Body of pancreas (tissue), 4 donors: ENCODE results near the gene WHRN. TPM values are rescaled to one million over a fixed set of nuclear protein-coding genes. Genes with fewer than 3 reads are reported as not detected.

Experiments
- ATAC-seq: fragments of 150-250 bp; one replicate; pipeline ENCODE4 v1.9.1; 2016
- DNase-seq, 4 donors: peaks; one replicate each; pipeline ENCODE4 v3.0.0-alpha.2; 2019
- H3K27ac ChIP-seq, 4 donors: fragments of 200-600 bp; sonication (generic); 1 replicate in 3 of 4; 2 replicates in 1 of 4; pipeline versions ENCODE4 v1.5.1 to v1.6.1; 2016 to 2019; ENCODE audit warnings: mild to moderate bottlenecking in 1 of 4, mixed read lengths in 1 of 4, moderate library complexity in 1 of 4
- H3K27me3 ChIP-seq, 2 donors: fragments of 200-600 bp; sonication (generic); one replicate each; pipeline ENCODE4 v1.6.0; 2016; ENCODE audit warnings: mild to moderate bottlenecking in 1 of 2
- H3K36me3 ChIP-seq, 2 donors: fragments of 200-600 bp; sonication (generic); replicated peaks in 1 of 2; 2 replicates each; pipeline ENCODE4 v1.5.1; 2016; ENCODE audit warnings: low read depth in 2 of 2; ENCODE audit not compliant: insufficient read depth in 1 of 2
- H3K4me1 ChIP-seq: fragments of 200-600 bp; sonication (generic); one replicate; pipeline ENCODE4 v1.6.0; 2016
- H3K4me3 ChIP-seq, 2 donors: fragments of 200-600 bp; sonication (generic); 1 replicate in 1 of 2; 2 replicates in 1 of 2; pipeline ENCODE4 v1.5.1; 2016 to 2019
- H3K9me3 ChIP-seq, 3 donors: fragments of 200-600 bp; sonication (generic); 1 replicate in 2 of 3; 2 replicates in 1 of 3; pipeline ENCODE4 v1.5.1; 2016
- CTCF ChIP-seq, 7 experiments: fragments of 450-650 bp in 4 of 7; fragments of 200-600 bp in 3 of 7; sonication (generic) in 3 of 7; IDR thresholded peaks; one replicate each; pipeline ENCODE4 v1.5.1; 2016 to 2019; ENCODE audit warnings: antibody characterized with exemption in 7 of 7
- POLR2A ChIP-seq, 3 donors: fragments of 450-650 bp; IDR thresholded peaks; one replicate each; pipeline ENCODE4 v1.6.1; 2016; ENCODE audit warnings: antibody characterized with exemption in 3 of 3, mild to moderate bottlenecking in 2 of 3
- WGBS, 2 donors: methylation state at CpG; one replicate each; pipeline ENCODE4 v1.1.5; 2017; 5-methylcytosine and 5-hydroxymethylcytosine counted together
- intact Hi-C: fragments of 100-400 bp; cut with DNase I; formaldehyde crosslinking; loops from one replicate; pipeline ENCODE4 v1.15.1; 2023
- total RNA-seq, 2 donors: library from RNA; depleted of rRNA; stranded (reverse); fragments of >200 nt; gene quantifications; one replicate each; pipeline ENCODE4 v1.1.0, GENCODE V29; 2016

The WHRN gene
- total RNA-seq, 2 donors from 2014 or later: 13.5 to 15.6 TPM

GRCh38 chr9:114465417-114465816 is 39.9 kb downstream of the WHRN start:
- TF ChIP-seq POLR2A (IDR thresholded peaks at IDR 0.05) (no peak), CTCF (IDR thresholded peaks at IDR 0.05) (no peak)
- Histone ChIP-seq H3K4me3 (no peak overlapping the region), H3K27me3 (no peaks in the 10 kb centered on the region), H3K9me3 (no peaks in the 10 kb centered on the region), H3K27ac (peak overlapping the region in 2 of 4 donors; percentile 10 to 54), H3K4me1 (peaks cover 21% of the 10 kb centered on the region), H3K36me3 (no peaks in the 10 kb centered on the region)
- WGBS, 2 donors: 80 to 88% methylated on average over 1 to 4 of the region's 4 CpGs
- DNase-seq: no peak
- ATAC-seq: no peak
- intact Hi-C loops: no loop called here

GRCh38 chr9:114464281-114465051 is 40.8 kb downstream of the WHRN start:
- ATAC-seq (no peak), DNase-seq (no peak)
- intact Hi-C loops: no loop called here
- Histone ChIP-seq H3K36me3 (no peaks in the 10 kb centered on the region), H3K4me1 (peaks cover 22% of the 10 kb centered on the region), H3K27ac (no peak overlapping the region), H3K4me3 (no peak overlapping the region), H3K27me3 (no peaks in the 10 kb centered on the region), H3K9me3 (no peaks in the 10 kb centered on the region)
- no peak for TF ChIP-seq POLR2A (IDR thresholded peaks at IDR 0.05)
- no peak for TF ChIP-seq CTCF (IDR thresholded peaks at IDR 0.05)
- WGBS, 2 donors: 91% methylated on average over 5 of the region's 5 CpGs

GRCh38 chr9:114462791-114463190 is 42.5 kb downstream of the WHRN start:
- Histone ChIP-seq H3K4me1 (peaks cover 22% of the 10 kb centered on the region), H3K27me3 (no peaks in the 10 kb centered on the region), H3K27ac (no peak overlapping the region), H3K9me3 (no peaks in the 10 kb centered on the region), H3K4me3 (no peak overlapping the region), H3K36me3 (no peaks in the 10 kb centered on the region)
- TF ChIP-seq CTCF (IDR thresholded peaks at IDR 0.05) (no peak), POLR2A (IDR thresholded peaks at IDR 0.05) (no peak)
- no peak for DNase-seq
- intact Hi-C loops: no loop called here
- whole genome bisulfite sequencing, 2 donors: 67 to 71% methylated on average over 5 of the region's 5 CpGs
- ATAC-seq: no peak

GRCh38 chr9:114461468-114461867 is 43.8 kb downstream of the WHRN start:
- H3K4me3 ChIP-seq: no peak overlapping the region
- H3K27ac ChIP-seq: no peak overlapping the region
- H3K4me1 ChIP-seq: peaks cover 16% of the 10 kb centered on the region
- intact Hi-C loops: no loop called here
- DNase-seq (no peak), ATAC-seq (no peak)
- WGBS, 2 donors: 70 to 83% methylated on average over 4 of the region's 4 CpGs
- no peaks in the 10 kb centered on the region for H3K36me3 ChIP-seq
- TF ChIP-seq POLR2A (IDR thresholded peaks at IDR 0.05) (no peak), CTCF (IDR thresholded peaks at IDR 0.05) (no peak)
- no peaks in the 10 kb centered on the region for H3K27me3 ChIP-seq
- H3K9me3 ChIP-seq: no peaks in the 10 kb centered on the region
